Activated CD8-positive, alpha-beta memory T cell treated with anti-CD3 and anti-CD28 coated beads, Interleukin-2, amount 50 U/mL, for 4 hours (primary cell): ENCODE results near the gene CYP2C19.
"Not testable (repeated sequence)": the region's sequence is repeated elsewhere in the genome, so short reads cannot be mapped to it uniquely, and the experiment has no call there.

ENCODE experiments used
- DNase-seq: peaks from one replicate; pipeline ENCODE4 v3.0.0-alpha.2; 2020

Gene CYP2C19

DNA sequence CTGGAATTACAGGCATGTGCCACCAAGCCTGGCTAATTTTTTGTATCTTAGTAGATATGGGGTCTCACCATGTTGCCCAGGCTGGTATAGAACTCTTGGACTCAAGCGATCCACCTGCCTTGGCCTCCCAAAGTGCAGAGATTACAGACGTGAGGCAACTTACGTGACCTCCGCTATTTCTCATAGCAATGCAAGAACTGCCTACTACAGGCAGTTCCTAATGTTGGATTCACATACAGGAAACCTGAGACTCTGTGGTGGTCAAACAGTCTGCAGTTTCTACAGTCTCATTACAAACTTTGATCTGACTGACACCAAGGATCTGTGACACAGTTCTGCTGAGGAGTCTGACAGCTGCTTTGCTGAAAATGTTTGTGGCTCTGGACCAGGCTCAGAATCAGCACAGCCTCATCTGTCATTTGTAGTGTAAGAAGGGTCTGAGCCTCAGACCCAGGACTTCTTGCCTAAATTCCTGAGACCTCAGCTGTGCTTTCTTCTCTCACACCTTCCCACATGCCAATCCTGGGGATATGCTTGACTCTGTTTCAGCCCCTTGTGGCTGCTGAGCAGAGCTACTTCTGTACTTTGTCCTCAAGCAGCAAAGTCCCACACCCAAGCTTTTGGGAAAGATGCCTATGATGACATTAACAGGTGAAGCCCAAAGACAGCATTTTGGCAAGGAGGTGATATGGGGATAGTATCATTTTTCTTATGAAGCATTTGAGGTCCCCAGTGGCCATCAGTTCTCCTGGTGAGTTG, 128.0 kb downstream of the CYP2C19 start:
- DNase-seq: no peak

GRCh38 chr10:94898414-94898813, 135.9 kb downstream of the CYP2C19 start:
- DNase-seq: not testable (repeated sequence)

DNA sequence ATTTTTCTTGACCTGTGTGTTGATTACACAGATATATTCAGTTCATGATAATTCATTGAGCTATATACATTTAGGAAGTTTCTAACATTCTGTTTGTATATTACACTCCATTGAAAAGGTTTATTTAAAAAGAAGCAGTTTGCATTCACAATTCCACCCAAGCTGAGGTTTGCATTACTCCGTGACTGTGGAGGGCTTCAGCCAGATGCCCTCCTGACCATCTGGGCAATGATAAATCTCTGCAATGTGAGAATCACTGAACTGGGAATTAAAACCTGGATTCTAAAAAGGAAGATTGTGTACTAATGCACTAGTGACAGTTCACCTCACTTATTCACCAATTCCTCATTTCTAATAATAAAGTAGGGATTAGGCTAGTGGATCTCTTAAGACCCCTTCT, 139.6 kb downstream of the CYP2C19 start:
- DNase-seq: no peak

- DNase-seq: no peak
These were observed 140.1 kb downstream of the CYP2C19 start for GRCh38 chr10:94902570-94902969.
